Peyer's patch (tissue), 4 donors: Measurements from ENCODE around the gene IQCK. TPM values are rescaled to one million over a fixed set of nuclear protein-coding genes. Genes with fewer than 3 reads are reported as not detected.
A peak's percentile ranks its signal among the peaks of the same experiment; 100 is the strongest.

Source experiments
- DNase-seq, 3 donors: peaks; one replicate each; pipeline ENCODE4 v3.0.0-alpha.2; 2017 to 2019
- H3K27ac ChIP-seq, 4 donors: fragments of 200-600 bp; sonication (generic); one replicate each; pipeline ENCODE4 v1.5.1; 2016 to 2019
- H3K27me3 ChIP-seq, 2 donors: fragments of 200-600 bp; sonication (generic); one replicate each; pipeline ENCODE4 v1.5.1; 2019
- H3K36me3 ChIP-seq, 3 donors: fragments of 200-600 bp; sonication (generic); one replicate each; pipeline ENCODE4 v1.5.1; 2016 to 2019
- H3K4me1 ChIP-seq, 4 donors: fragments of 200-600 bp; sonication (generic); one replicate each; pipeline ENCODE4 v1.5.1; 2016 to 2019
- H3K4me3 ChIP-seq, 4 donors: fragments of 200-600 bp; sonication (generic); 1 replicate in 3 of 4; 2 replicates in 1 of 4; pipeline ENCODE4 v1.5.1; 2016 to 2019; ENCODE audit warnings: mild to moderate bottlenecking in 1 of 4
- H3K9me3 ChIP-seq, 4 donors: fragments of 200-600 bp; sonication (generic); one replicate each; pipeline ENCODE4 v1.5.1; 2016 to 2019; ENCODE audit warnings: mild to moderate bottlenecking in 1 of 4
- POLR2A ChIP-seq, 2 donors: fragments of 450-650 bp; IDR thresholded peaks; one replicate each; pipeline ENCODE4 v1.5.1; 2017; ENCODE audit warnings: antibody characterized with exemption in 2 of 2, mild to moderate bottlenecking in 2 of 2, moderate library complexity in 2 of 2
- total RNA-seq, 4 donors: library from RNA; depleted of rRNA; stranded (reverse); fragments of >200 nt; gene quantifications; one replicate each; pipeline ENCODE4 v1.1.0, GENCODE V29; 2016
- TF ChIP-seq, protein P1 (sequence below), 6 experiments: fragments of 450-650 bp in 4 of 6; fragments of 200-600 bp in 2 of 6; sonication (generic) in 1 of 6; IDR thresholded peaks; one replicate each; pipeline ENCODE4 v1.5.1; 2017 to 2019; ENCODE audit warnings: antibody characterized with exemption in 6 of 6, mild to moderate bottlenecking in 3 of 6, moderate library complexity in 1 of 6

IQCK gene
- total RNA-seq, 4 donors from 2014 or later = 8.2 to 42.9 (median 10.3) TPM

DNA sequence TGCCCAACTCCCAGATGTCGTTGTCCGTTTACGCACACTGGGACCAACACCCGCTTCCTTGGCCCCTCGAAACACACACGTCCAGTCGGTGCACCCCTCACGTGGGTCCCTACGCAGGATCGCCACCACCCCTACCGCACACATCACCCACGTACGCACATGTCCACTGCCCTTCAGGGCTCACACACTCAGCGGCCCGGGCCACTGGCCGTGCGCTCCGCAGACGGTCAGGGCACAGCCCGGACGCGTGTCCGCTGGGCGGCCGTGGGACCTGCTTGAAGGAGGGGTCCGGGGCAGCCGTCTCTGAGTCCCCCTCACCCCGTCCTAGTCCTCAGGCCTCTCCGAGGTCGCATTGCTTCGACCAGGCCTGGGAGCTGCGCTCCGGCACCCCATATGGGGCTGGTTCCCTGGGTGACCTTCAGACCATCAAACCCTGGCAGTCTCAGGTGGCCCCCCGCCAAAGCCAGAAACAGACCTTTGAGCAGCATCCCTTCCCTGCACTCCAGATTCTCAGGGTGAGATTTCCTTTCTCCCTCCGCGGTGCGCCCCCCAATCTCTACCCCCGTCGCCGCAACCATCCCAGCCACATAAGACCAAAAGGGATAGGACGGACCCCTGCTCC lies 167.5 kb downstream of the IQCK start:
- TF ChIP-seq, protein P1, sequence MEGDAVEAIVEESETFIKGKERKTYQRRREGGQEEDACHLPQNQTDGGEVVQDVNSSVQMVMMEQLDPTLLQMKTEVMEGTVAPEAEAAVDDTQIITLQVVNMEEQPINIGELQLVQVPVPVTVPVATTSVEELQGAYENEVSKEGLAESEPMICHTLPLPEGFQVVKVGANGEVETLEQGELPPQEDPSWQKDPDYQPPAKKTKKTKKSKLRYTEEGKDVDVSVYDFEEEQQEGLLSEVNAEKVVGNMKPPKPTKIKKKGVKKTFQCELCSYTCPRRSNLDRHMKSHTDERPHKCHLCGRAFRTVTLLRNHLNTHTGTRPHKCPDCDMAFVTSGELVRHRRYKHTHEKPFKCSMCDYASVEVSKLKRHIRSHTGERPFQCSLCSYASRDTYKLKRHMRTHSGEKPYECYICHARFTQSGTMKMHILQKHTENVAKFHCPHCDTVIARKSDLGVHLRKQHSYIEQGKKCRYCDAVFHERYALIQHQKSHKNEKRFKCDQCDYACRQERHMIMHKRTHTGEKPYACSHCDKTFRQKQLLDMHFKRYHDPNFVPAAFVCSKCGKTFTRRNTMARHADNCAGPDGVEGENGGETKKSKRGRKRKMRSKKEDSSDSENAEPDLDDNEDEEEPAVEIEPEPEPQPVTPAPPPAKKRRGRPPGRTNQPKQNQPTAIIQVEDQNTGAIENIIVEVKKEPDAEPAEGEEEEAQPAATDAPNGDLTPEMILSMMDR (IDR thresholded peaks at IDR 0.05) = no peak
- TF ChIP-seq POLR2A (IDR thresholded peaks at IDR 0.05) = no peak
- peak in 2 of 3 donors; percentile 47 to 55 for DNase-seq
- no peaks in the 10 kb centered on the region for H3K9me3 ChIP-seq
- peaks cover 0 to 9% of the 10 kb centered on the region in 2 donors for H3K27me3 ChIP-seq
- peaks cover 2 to 26% (median 16%) of the 10 kb centered on the region in 4 donors for H3K4me1 ChIP-seq
- peak overlapping the region; percentile 45 to 69 (median 58) for H3K4me3 ChIP-seq
- peak overlapping the region in 1 of 4 donors; percentile 17 for H3K27ac ChIP-seq
- H3K36me3 ChIP-seq = no peaks in the 10 kb centered on the region

DNA sequence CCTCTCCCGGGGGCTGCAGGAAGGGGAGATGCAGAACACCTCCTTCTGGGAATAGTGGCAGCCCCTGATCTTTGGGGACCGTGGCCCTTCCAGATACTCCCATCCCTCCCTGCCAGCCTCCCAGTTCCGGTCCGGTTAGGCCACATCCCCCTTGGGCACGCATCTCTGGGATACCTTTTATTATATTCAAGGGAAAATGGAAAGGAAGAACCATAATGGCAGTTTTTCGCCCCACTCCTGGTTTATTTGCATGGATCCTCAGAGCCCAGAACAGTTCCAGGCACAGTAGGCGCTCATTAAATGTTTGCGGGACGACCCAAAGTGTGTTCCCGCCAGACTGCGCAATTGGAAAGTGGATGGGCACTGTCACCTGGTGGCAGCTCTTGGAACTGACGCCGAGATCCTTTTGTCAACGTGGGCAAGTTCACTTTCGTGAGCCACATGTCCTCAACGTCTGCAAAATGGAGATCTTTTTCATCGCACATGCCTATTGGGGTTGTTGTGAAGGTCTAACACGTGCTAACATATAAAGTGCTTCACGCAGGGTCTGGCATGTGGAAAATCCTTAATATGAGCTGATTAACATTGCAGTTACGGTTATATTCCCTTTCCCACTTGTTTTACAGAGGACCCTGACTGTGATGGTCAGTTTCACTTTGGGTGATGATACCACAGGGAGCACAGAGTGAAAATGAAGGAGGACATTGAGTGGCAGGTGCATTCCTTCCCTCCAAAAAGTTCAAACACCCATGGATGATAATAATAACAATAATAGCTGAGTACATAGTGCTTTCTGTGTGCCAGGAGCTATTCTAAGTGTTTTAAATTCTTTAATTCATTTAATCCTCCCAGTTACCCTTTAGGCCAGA lies 168.2 kb downstream of the IQCK start:
- Histone ChIP-seq H3K27ac (peak overlapping the region in 1 of 4 donors; percentile 17), H3K4me1 (peaks cover 2 to 26% (median 16%) of the 10 kb centered on the region in 4 donors), H3K9me3 (no peaks in the 10 kb centered on the region), H3K27me3 (peaks cover 0 to 9% of the 10 kb centered on the region in 2 donors), H3K36me3 (no peaks in the 10 kb centered on the region), H3K4me3 (peak overlapping the region in 3 of 4 donors; percentile 39 to 69 (median 47))
- TF ChIP-seq, protein P1 (IDR thresholded peaks at IDR 0.05) = peak; percentile 91 to 99 (median 98)
- TF ChIP-seq POLR2A (IDR thresholded peaks at IDR 0.05) = no peak
- DNase-seq = peak; percentile 61 to 89 (median 84)

DNA sequence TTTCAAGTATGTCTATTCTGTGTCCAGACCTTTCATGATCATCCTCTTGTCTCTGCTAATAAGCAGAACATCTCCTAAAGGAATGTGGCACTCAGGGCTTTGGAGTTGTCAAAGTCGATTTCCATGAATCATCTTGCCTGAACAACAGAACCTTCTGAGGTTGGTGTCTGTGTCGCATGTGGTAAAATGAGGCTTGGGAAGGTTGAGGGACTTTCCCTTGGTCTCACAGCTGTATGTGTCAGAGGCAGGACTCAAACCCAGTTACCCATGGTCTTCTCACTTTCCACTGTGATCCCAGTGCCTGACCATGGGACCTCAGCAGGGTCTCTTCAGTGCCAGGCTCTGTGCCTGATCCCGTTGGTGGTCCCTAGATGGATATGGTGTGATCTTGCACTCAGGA lies 170.8 kb downstream of the IQCK start:
- H3K4me1 ChIP-seq = peaks cover 2 to 21% (median 14%) of the 10 kb centered on the region in 4 donors
- peaks cover 0 to 4% of the 10 kb centered on the region in 2 donors for H3K27me3 ChIP-seq
- H3K9me3 ChIP-seq = no peaks in the 10 kb centered on the region
- no peak for DNase-seq
- no peak overlapping the region for H3K27ac ChIP-seq
- H3K4me3 ChIP-seq = no peak overlapping the region
- no peaks in the 10 kb centered on the region for H3K36me3 ChIP-seq
- TF ChIP-seq, protein P1 (IDR thresholded peaks at IDR 0.05) = no peak
- no peak for TF ChIP-seq POLR2A (IDR thresholded peaks at IDR 0.05)

DNA sequence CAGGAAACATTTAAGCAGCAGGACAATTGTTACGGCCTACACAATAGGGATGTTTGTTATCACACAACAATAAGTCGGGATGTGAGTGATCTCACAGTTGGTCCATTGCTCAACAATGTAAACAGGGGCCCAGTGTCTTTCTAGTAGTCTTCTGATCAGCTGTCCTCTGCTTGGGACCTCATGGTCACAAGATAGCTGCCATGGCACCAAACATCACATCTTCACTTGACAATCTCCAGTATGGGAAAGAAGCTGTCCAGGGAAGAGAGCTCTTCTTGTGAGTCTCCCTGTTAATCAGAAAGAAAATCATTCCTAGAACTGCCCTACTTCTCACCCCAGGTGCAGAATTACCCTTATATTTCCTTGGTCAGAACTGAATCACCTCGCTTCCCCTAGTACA lies 172.8 kb downstream of the IQCK start:
- Histone ChIP-seq H3K9me3 (no peaks in the 10 kb centered on the region), H3K36me3 (no peaks in the 10 kb centered on the region), H3K27ac (no peak overlapping the region), H3K4me1 (peaks cover 0 to 3% (median 1%) of the 10 kb centered on the region in 4 donors), H3K4me3 (no peak overlapping the region), H3K27me3 (no peaks in the 10 kb centered on the region)
- no peak for DNase-seq
- TF ChIP-seq POLR2A (IDR thresholded peaks at IDR 0.05) = no peak
- TF ChIP-seq, protein P1 (IDR thresholded peaks at IDR 0.05) = no peak

DNA sequence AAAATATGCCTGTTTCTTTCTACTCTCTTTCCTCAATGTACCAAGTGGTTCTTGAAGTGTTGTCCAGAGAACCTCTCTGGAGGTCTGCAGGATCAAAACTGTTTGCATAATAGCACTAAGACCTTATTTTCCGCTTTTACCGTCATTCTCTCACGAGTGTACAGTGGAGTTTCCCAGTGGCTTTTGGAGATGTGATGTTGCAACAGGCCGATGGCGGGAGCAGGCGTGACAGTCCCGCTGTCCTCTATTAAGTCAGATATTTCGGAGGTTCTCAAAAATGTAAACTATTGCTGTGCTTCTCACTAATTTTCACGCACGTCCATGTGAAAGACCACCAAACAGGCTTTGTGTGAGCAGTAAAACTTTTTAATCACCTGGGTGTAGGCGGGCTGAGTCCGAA lies 174.8 kb downstream of the IQCK start:
- no peaks in the 10 kb centered on the region for H3K36me3 ChIP-seq
- no peak for TF ChIP-seq POLR2A (IDR thresholded peaks at IDR 0.05)
- TF ChIP-seq, protein P1 (IDR thresholded peaks at IDR 0.05) = no peak
- no peak overlapping the region for H3K4me3 ChIP-seq
- H3K4me1 ChIP-seq = no peaks in the 10 kb centered on the region
- no peak for DNase-seq
- H3K27me3 ChIP-seq = no peaks in the 10 kb centered on the region
- H3K27ac ChIP-seq = no peak overlapping the region
- no peaks in the 10 kb centered on the region for H3K9me3 ChIP-seq
